ENCODE measurements around the gene NAXE.
"Not testable (repeated sequence)": the region's sequence is repeated elsewhere in the genome, so short reads cannot be mapped to it uniquely, and the experiment has no call there.

The NAXE gene

DNA sequence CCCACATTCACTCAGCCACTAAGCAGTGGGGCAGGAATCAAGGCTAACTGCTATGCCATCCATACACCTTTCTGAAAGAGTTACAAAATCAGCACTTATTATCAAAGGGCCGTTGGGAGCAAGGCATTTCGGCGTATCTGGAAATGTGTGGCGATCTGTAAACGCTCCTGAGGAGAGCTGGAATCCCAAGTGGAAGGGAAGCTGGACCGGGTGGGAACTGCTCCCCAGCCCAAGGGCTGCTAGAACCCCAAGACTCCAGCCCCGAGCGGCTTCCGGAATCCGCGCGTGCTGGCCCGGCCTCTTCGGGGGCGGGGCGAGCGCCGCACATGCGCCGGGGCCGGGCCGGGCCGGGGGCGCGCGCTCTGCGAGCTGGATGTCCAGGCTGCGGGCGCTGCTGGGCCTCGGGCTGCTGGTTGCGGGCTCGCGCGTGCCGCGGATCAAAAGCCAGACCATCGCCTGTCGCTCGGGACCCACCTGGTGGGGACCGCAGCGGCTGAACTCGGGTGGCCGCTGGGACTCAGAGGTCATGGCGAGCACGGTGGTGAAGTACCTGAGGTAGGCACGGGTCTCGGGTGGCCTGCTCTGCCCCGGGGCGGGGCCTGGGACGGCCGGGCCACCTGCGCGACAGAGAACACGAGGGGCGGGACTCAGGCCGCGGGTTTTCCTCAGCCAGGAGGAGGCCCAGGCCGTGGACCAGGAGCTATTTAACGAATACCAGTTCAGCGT, at the start of gene NAXE:
Gene NAXE (plus strand): TSS at position 345 of the 726 bp plus-strand sequence. CDS start 29 bp downstream, at position 374.
- DNase-seq (ENCODE audit: low read depth, low spot score) = peak; percentile 88

DNA sequence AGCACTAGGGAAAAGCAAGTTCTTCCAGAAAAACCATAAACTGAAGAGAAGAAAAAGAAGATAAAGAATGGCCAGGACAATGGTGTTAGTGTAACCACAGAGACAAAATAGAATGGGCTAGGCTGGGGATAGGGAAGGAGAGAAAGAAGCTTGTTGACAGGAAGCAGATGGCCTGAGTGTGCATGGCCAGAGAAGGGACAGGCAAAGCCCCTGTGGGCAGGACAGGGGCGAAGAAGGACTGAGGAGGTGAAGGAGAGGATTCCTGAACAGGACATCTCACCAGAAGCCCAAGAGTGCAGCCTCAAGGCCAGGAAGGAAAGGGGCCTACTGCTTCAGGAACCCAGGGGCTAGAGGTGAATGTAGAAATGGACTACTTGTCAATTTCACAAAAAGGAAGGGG, 48.5 kb upstream of the NAXE start:
- DNase-seq (ENCODE audit: low read depth, low spot score) = no peak

DNA sequence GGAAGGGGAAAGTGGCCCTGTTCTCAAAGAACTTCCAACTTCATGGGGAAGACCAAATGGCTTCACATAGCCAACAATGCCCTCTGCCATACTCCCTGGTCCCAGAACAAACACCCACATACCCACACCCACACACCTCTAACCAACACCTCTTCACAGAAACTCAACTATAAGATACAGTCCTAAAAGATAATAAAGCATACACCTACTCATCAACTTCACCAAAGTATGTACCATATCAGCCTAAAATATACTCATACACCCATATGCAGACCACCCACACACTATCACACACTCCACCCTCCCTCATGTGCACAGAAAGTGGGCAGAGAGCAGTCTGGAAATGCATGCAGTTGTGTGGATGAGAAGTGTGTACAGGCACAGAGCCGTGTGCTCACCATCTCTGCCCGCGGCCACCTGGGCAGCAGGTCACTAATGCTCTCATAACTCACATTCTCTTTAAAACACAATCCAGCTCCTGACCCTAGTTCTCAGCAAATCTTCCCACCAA, 46.9 kb upstream of the NAXE start:
- no peak for DNase-seq (ENCODE audit: low read depth, low spot score)

DNA sequence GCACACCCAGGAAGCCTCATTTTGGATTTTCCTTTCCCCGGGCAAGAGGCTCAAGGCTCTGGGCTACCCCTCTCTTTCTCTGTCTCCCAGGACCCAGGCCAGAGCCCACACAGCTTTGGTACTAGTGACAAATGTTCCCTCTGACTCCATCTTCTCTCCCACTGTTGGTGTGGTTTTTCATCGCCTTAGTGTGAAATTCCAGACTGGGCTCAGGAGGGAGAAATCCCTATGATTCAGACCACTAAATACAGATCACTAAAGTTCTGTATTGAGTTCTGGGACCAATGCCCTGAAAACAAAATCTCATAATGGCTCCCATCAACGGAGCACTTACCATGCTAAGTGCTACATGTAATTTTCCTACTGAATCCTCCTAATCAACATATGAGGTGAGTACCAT, 45.3 kb upstream of the NAXE start:
- no peak for DNase-seq (ENCODE audit: low read depth, low spot score)

DNA sequence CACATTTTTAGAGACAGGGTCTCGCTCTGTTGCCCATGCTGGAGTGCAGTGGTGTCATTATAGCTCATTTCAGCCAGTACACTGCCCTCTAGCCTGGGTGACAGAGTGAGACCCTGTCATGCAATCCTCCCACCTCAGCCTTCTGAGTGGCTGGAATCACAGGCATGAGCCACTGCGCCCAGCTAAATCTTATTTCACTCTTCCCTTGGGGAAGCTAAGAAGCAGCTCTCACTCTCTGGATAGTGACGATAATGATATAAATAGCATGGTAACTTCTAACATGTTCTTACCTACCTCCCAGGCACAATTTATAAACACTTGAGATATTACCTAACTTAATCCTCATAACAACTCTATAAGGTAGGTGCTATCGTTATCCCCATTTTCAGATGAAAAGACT, 44.1 kb upstream of the NAXE start:
- DNase-seq (ENCODE audit: low read depth, low spot score) = no peak

DNA sequence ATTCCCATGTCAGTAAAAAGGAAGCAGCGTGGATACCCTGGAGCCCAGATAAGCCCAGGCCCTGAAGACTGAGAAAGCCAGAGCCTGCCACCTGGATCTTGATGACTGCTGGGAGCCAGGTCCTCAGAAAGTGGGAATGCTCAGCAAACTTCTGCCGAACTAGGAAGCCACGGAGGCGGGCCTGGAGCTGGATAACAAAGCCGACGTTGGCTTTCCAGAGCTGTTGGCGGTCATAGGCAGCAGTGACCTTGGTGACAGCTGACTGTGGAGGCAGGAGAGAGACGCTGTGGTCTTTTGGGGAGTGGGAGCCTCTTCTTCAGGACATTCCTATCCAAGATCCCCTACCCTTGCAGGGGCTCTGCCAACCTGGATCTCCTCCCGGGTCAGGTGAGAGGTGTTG, 43.6 kb upstream of the NAXE start:
- no peak for DNase-seq (ENCODE audit: low read depth, low spot score)

DNA sequence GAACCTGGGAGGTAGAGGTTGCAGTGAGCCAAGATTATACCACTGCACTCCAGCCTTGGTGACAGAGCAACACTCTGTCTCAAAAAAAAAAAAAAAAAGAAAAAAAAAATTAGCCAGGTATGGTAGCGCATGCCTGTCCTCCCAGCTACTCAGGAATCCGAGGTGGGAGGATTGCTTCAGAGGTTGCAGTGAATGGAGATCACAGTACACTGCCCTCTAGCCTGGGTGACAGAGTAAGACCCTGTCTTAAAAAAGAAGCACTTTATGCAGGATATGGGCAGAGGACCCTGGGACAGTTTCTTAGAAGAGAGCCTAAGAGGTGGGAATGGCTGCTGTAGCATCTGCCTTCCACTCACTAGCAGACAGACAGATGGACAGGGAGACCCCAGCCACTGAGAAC, 42.2 kb upstream of the NAXE start:
- DNase-seq (ENCODE audit: low read depth, low spot score) = no peak

DNA sequence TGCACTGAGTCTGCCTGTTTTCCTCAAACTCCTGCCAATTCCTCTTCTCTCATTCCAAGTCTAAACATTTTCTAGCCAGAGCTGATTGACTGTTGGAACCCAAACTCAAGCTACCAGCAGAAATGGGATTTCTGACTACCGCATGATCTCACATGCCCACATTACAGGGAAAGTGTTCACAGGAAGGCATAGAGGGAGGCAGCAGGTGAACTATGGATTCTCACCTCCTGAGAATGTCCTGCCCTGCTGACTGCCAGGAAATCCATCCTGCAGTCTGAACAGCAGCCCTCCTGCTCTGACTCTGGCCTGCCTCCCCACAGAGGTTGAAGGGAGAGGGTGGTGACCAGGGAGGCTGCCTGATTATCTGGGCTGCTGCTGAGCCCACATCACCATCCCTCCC, 41.7 kb upstream of the NAXE start:
- DNase-seq (ENCODE audit: low read depth, low spot score) = no peak

DNA sequence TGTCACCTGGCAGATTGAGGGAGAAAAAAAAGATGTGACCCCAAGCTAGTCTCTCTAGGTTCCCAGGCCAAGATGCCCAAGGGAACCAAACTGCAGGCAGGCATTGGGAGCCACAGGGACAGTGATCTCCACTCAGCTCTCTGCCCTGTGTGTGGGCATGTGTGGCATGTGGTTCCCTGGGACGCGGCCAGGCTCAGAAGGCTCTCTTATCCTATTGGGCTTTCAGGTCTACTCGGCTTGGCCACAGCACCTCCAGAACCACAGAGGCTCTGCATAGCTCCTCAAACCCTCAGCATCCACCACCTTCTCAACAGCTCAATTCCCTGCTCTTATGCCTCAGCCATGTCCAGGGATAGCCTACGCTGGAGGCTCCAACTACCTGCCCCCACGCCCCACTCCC, 41.2 kb upstream of the NAXE start:
- no peak for DNase-seq (ENCODE audit: low read depth, low spot score)

DNA sequence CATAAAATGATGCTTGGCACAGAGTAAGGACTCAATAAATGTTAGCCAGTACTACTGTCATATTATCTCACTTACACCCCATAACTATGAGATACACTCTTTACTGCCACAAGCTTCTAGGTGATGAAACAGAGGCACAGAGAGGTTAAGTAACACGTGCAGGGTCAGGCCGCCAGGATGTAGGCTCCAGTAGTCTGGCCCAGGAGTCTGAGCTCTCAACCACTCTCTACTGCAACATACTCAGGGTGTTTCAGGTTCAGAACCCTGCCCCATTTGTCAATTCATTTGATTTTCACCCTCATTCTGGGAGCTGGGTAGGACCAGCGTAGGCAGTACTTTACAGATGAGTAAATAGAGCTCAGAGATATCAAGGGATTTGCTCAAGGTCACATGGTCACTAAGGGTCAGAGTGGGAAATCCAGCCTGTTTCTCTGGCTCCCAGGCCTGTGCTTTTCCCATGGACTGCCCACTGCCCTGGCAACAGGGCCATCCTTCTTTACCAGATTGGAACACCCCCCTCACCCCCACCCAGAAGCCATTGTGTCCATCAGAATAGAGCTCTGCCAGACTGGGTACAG, 40.4 kb upstream of the NAXE start:
- DNase-seq (ENCODE audit: low read depth, low spot score) = no peak

DNA sequence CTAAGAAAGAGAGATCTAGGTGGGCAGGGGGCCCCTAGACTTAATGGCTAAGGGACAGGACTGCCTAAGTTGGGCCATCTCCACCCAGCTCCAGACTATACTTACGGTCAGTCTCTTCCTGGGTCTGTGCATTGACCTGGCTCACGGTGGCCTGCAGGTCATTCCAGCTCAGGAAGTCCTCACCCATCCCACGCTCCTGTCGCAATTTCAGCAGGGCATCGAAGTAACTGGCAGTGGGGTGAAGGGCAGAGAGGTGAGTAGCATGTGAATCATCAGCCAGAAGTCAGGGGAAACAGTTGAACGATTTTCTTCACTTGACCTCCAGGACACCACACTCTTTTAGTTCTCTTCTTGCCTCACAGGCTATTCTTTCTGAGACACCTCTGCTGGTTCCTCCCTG, 39.7 kb upstream of the NAXE start:
- no peak for DNase-seq (ENCODE audit: low read depth, low spot score)

DNA sequence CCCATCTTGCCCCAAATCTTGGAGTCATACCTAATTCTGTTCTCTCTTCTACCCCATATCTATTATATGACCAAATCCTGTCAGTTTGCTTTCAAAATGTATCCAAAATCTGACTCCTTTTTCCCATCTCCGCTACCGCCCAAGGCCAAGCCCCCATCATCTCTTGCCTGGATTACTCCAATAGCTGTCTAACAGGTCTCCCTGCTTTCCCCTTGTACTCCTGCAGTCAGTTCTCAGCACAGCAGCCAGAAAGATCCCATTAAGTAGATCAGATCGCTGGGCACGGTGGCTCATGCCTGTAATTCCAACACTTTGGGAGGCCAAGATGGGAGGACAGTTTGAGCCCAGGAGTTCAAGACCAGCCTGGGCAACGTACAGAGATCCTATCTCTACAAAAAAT, 39.1 kb upstream of the NAXE start:
- no peak for DNase-seq (ENCODE audit: low read depth, low spot score)

DNA sequence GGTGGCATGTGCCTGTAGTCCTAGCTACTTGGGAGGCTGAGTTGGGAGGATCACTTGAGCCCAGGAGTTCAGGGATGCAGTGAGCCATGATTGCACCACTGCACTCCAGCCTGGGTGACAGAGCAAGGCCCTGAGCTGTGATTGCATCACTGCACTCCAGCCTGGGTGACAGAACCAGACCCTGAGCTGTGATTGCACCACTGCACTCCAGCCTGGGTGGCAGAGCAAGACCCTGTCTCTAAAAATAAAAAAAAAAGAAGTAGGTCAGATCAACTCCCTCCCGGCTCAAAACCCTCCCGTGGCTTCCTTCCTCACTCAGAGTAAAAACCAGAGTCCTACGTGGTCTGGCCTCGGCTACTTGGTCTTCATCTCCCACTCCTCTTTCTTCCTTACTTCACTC, 38.6 kb upstream of the NAXE start:
- not testable (repeated sequence) for DNase-seq (ENCODE audit: low read depth, low spot score)

DNA sequence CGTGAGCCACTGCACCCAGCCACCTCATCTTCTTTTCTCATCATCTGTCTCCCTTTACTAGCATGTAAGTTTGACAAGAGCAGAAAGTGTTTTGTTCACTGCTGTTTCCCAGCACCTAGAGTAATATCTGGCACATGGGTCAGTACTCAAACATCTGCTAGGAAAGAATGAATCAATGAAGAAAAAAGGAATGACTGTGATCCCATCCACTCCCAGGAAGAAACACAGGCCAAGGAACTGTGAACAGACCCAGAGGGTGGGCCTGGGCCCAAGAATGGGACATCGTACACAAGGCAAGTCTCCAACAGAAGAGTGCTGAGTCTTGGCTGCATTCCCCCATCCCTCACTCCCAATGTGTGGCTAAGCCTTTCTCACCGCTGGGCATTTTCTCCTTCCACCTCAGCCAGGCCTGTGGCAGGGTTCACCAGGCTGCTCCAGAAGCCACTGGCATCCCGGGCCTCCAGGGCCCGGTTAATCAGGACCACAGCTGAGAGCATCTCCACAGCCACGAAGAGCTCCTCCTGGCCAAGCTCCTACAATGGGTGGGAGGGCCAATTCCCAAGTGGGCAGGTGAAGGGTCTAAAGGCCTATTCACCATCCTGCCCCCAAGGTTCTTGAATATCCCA, 37.6 kb upstream of the NAXE start:
- DNase-seq (ENCODE audit: low read depth, low spot score) = no peak

DNA sequence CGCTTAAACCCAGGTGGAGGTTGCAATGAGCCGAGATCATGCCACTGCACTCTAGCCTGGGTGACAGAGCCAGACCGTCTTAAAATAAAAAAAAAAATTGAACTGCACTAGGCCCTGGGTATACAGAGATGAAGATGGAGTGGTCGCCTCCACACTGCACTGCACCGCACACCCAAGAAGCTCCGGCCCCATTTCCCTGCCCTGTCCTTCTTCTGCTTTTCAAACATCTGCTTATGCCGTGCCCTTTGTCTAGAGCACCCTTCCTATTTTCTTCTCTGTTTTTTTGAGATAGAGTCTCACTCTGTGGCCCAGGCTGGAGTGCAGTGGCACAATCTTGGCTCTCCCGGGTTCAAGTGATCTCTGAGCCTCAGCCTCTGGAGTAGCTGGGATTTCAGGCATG, 36.6 kb upstream of the NAXE start:
- no peak for DNase-seq (ENCODE audit: low read depth, low spot score)

DNA sequence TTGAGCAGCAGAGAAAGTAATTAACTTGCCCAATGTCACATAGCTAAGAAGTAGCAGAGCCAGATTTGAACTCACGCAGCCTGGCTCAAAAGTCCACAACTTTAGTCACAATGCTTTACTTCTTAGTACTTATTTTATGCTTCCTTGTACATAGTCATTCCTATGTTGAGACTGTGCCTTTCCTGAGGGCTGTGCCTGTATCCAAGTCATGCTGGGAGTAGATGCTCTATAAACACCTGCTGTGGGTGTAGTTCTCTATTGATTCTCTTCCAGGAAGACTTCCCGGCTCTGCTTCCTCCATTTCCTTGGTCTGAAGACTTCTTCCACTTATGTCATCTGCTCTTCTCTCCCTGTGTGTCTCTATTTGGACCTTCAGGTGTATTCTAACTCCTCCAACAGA, 35.9 kb upstream of the NAXE start:
- DNase-seq (ENCODE audit: low read depth, low spot score) = no peak

DNA sequence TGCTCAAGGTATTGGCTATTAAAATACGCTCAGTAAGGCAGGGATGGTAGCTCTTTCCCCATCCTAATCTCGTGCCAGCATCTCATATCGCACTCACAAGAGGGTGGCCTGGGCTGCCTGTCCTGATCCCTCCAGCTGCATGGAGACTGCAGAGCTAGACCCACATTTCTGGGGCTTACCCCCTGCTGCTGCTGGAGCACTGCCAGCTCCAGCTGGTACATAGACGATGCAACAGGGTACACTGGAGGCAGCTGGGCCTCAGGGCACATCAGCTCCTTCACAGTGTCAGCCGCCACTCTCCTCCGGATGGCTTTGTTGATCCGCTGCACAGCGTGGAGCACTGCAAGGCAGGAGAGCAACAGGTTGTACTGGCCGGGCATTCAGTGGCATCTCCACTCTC, 35.2 kb upstream of the NAXE start:
- no peak for DNase-seq (ENCODE audit: low read depth, low spot score)

DNA sequence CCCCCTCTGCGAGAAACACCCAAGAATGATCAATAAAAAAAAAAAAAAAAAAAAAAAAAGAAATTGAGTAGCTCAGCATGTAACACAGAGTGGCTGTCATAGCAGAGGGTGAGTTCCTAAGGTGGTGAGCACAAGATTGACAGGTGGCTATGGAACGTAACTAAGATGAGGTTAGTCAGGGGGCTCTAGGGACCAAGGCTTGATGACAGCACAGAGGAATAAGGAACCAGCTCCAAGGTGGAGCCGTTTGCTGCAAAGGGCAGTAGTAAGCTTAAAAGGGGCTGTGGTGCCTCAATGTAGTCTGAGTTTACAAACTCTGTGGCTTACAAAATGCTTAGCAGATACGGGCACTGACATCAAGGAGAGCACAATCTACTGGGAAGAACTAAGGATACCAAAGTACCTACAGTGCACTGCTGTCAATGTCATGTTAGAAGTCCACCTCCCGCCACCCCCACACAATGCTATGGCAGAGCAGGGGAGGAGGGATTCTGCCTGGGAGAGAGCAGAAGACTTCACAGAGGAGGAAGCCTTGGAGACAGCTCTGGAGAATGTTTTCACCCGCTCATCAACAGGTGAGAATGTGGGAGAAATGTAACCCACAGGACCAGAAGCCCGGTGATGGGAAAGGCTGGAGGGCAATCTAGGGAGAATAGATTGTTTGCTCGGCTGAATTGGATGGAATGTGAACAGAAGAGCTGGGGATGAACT, 32.3 kb upstream of the NAXE start:
- DNase-seq (ENCODE audit: low read depth, low spot score) = no peak

DNA sequence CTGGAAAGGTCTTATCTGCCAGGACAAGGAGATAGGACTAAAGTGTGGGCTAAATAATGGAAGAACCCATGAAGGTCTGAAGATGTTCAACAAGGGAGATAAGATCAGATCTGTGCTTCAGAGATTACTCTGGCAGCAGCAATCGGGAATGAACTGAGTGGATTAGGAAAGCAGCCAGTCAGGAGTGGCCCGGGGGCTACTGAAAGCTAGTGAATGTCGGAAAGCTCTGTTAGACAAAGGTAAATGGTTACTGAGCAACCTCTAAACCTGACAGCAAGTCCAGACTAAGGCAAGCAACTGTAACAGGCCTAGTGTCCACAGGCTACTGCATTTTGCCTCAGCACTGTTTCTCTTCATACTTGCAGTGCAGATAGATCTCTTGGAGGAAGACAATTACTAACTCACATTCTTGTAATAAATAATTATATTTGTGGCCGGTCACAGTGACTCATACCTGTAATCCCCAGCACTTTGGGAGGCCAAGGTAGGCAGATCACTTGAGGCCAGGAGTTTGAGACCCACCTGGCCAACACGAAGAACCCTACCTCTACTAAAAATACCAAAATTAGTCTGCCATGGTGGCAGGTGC, 31.7 kb upstream of the NAXE start:
- DNase-seq (ENCODE audit: low read depth, low spot score) = no peak

DNA sequence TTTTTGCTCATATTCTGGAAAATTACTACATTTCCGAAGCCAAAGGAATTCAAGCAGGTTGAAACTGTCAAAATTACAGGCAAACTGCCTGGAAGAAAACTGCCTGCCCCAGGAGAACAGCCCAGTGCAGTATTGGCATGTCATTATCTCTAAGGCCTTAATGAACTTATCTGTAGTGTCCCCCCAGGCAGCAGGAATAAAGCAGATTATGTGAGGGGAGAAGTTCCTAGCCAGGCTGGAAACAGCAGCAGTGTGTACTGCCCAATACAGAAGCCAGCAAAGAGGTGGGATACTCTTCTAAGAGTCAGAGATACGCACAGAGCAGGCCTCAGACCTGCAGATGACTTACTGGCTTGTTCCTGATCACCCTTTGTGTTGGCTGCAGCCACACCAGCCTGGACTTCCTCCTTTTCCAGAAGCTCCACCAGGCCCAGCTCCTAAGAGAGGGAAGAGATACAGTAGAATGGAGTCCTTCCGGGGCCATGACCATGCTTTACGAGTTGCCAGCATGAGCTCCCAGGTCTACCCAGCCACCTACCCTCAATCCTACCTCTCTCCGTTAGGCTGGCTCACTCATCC, 30.9 kb upstream of the NAXE start:
- no peak for DNase-seq (ENCODE audit: low read depth, low spot score)

DNA sequence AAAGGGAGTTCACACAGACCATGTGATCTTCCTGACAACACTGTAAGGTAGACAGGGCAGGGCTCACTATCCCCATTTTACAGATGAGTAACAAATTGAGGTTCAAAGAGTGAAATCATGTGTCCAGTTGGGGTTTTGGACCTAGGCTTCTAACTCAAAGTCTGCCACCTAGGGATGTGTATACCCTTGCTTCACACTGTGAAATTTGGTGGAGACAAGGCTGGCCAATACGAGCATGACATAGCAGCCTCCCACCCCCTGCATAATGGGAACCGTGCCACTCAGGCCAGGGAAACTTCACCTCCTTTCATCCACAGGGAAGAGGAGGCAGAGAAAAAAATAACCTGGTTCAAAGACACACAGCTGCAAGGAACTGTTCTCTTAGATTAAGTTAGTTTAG, 26.1 kb upstream of the NAXE start:
- no peak for DNase-seq (ENCODE audit: low read depth, low spot score)

DNA sequence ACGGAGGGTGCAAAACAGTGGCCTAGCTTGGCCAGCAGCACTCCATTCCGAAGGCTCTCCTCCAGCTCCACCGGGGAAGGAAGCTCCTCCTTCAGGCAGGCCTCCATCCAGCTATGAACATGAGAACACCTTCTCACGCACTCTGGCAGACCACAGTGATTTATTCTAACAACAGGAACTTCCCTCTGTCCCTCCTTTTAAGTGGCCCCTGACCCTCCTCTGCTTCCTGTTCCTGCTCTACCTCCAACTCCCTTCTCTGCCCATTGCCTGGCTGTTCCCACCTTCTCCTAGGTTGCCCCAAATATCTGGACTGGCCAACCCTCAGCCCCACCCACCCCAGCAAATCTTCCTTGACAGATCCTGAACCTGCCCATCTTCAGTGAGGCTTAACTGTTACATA, 25.1 kb upstream of the NAXE start:
- no peak for DNase-seq (ENCODE audit: low read depth, low spot score)
